Kidney (tissue), 14 donors: ENCODE results near the gene SLC25A30. TPM values are rescaled to one million over a fixed set of nuclear protein-coding genes. Genes with fewer than 3 reads are reported as not detected.
"Not testable (repeated sequence)": the region's sequence is repeated elsewhere in the genome, so short reads cannot be mapped to it uniquely, and the experiment has no call there.

Experiments used
- DNase-seq, 5 donors: peaks; one replicate each; pipeline ENCODE4 v3.0.0-alpha.2; 2013 to 2020
- FAIRE-seq: peaks from 2 replicates; lab custom pipeline; 2012; peaks lifted over from hg19 to GRCh38; lab: Jason Lieb, UNC
- H3K27ac ChIP-seq, 2 donors: one replicate each; pipeline ENCODE4 v1.7.0; 2013; ENCODE audit warnings: low read depth in 2 of 2, low read length in 2 of 2, inconsistent platforms in 1 of 2
- H3K27me3 ChIP-seq: one replicate; pipeline ENCODE4 v1.7.1; 2013; ENCODE audit warnings: low read length, inconsistent platforms; ENCODE audit not compliant: control insufficient read depth, insufficient read depth
- H3K36me3 ChIP-seq, 3 donors: one replicate each; pipeline versions ENCODE4 v1.7.0 to v1.7.1; 2013; ENCODE audit warnings: low read length in 3 of 3, control low read depth in 1 of 3, inconsistent platforms in 1 of 3; ENCODE audit not compliant: insufficient read depth in 3 of 3, control insufficient read depth in 2 of 3
- H3K4me1 ChIP-seq, 3 donors: one replicate each; pipeline versions ENCODE4 v1.7.0 to v1.7.1; 2013; ENCODE audit warnings: low read length in 3 of 3, inconsistent platforms in 1 of 3, low read depth in 1 of 3; ENCODE audit not compliant: control insufficient read depth in 2 of 3, insufficient read depth in 2 of 3
- H3K4me3 ChIP-seq, 3 donors: one replicate each; pipeline versions ENCODE4 v1.7.0 to v1.8.1; 2013; ENCODE audit warnings: low read length in 3 of 3, control low read depth in 1 of 3, inconsistent platforms in 1 of 3
- H3K9ac ChIP-seq, 3 donors: one replicate each; pipeline versions ENCODE4 v1.7.0 to v1.7.1; 2013; ENCODE audit warnings: low read length in 3 of 3, control low read depth in 1 of 3, inconsistent platforms in 1 of 3
- H3K9me3 ChIP-seq, 3 donors: one replicate each; pipeline versions ENCODE4 v1.7.0 to v1.7.1; 2013; ENCODE audit warnings: low read length in 3 of 3, control low read depth in 1 of 3, inconsistent platforms in 1 of 3; ENCODE audit not compliant: control insufficient read depth in 2 of 3, insufficient read depth in 1 of 3
- intact Hi-C: fragments of 100-400 bp; cut with DNase I; formaldehyde crosslinking; loops from one replicate; pipeline ENCODE4 v1.11.1; 2022
- polyA plus RNA-seq: library from polyadenylated mRNA; stranded (reverse); fragments of 350-450 nt; fragmentation: Illumina TruSeq; extraction: RNeasy Lipid Tissue Mini Kit (QIAGEN cat#74804); gene quantifications from one replicate; pipeline ENCODE4 v1.2.3, GENCODE V29; 2014; ENCODE audit warnings: low read depth, low replicate concordance; ENCODE audit not compliant: insufficient read depth
- total RNA-seq: library from RNA; stranded (reverse); fragmentation: NEBNext Ultra II Directional; extraction: Animal tissue kit (Norgen Biotek cat#: 25700); gene quantifications from one replicate; pipeline ENCODE4 v1.2.1, GENCODE V29; 2021
- TF ChIP-seq, protein P1 (sequence below): IDR thresholded peaks from 3 replicates; pipeline ENCODE4 v1.5.1; 2012; ENCODE audit warnings: mild to moderate bottlenecking, moderate library complexity, borderline replicate concordance; ENCODE audit not compliant: insufficient read depth; ENCODE audit errors: extremely low read depth
- donor health status: control.
- donor health status: control.
- donor health status: control.
- donor health status: control.
- donor health status: control.
- donor health status: DM: yes; HTN: yes; CAD: no.
- donor health status: Normal renal cell carcinoma (clear cell type).

SLC25A30 gene
- total and polyA plus RNA-seq, 2 donors from 2014 or later: 32.9 to 47.1 TPM

- intact Hi-C loops: no loop called here
- peak in 1 of 5 donors; percentile 33 for DNase-seq
- TF ChIP-seq, protein P1, sequence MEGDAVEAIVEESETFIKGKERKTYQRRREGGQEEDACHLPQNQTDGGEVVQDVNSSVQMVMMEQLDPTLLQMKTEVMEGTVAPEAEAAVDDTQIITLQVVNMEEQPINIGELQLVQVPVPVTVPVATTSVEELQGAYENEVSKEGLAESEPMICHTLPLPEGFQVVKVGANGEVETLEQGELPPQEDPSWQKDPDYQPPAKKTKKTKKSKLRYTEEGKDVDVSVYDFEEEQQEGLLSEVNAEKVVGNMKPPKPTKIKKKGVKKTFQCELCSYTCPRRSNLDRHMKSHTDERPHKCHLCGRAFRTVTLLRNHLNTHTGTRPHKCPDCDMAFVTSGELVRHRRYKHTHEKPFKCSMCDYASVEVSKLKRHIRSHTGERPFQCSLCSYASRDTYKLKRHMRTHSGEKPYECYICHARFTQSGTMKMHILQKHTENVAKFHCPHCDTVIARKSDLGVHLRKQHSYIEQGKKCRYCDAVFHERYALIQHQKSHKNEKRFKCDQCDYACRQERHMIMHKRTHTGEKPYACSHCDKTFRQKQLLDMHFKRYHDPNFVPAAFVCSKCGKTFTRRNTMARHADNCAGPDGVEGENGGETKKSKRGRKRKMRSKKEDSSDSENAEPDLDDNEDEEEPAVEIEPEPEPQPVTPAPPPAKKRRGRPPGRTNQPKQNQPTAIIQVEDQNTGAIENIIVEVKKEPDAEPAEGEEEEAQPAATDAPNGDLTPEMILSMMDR: no peak
These were observed 4.6 kb upstream of the SLC25A30 start for GRCh38 chr13:45422731-45423292.

GRCh38 chr13:45419945-45420344 is 1.8 kb upstream of the SLC25A30 start:
- DNase-seq: no peak
- Histone ChIP-seq H3K4me1 (peaks cover under 1 to 5% (median 2%) of the 10 kb centered on the region in 3 donors), H3K9me3 (no peaks in the 10 kb centered on the region), H3K27ac (no peak overlapping the region), H3K9ac (no peak overlapping the region), H3K27me3 (no peaks in the 10 kb centered on the region), H3K4me3 (no peak overlapping the region), H3K36me3 (no peaks in the 10 kb centered on the region)
- intact Hi-C loops: no loop called here
- FAIRE-seq: no peak
- TF ChIP-seq, protein P1: no peak

More at GRCh38 chr13:45422731-45423292, 4.6 kb upstream of the SLC25A30 start:
- no peaks in the 10 kb centered on the region for H3K9me3 ChIP-seq
- no peaks in the 10 kb centered on the region for H3K36me3 ChIP-seq
- H3K4me3 ChIP-seq: no peak overlapping the region
- H3K27me3 ChIP-seq: no peaks in the 10 kb centered on the region
- no peak overlapping the region for H3K27ac ChIP-seq
- no peak for FAIRE-seq
- no peak overlapping the region for H3K9ac ChIP-seq
- H3K4me1 ChIP-seq: no peaks in the 10 kb centered on the region

GRCh38 chr13:45419389-45419788 is 1.2 kb upstream of the SLC25A30 start:
- intact Hi-C loops: not testable (repeated sequence)

DNA sequence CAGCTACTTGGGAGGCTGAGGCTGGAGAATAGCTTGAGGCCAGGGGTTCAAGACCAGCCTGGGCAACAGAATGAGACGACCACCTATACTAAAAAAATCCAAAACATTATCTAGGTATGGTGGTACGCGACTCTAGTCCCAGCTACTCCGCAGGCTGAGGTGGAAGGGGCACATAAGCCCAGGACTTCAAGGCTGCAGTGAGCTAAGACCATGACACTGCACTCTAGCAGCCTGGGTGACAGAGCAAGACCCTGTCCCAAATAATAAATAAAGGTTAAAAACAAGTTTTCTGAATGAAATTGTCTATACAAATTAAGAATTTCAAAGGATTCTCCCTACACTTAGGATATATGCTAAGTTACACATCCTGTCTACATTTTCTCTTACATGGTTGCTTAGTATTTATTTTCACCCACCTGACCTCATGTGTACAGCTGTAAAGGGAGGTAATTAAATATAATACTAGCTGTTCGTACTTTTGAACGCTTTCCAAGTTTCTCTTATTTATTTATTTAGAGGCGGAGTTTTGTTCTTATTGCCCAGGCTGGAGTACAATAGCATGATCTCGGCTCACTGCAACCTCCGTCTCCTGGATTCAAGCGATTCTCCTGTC is 1.6 kb downstream of the SLC25A30 start:
- Histone ChIP-seq H3K4me1 (peaks cover 3 to 25% (median 17%) of the 10 kb centered on the region in 3 donors), H3K27me3 (no peaks in the 10 kb centered on the region), H3K9me3 (no peaks in the 10 kb centered on the region), H3K9ac (peak overlapping the region; percentile 77 to 96 (median 82)), H3K36me3 (no peaks in the 10 kb centered on the region), H3K4me3 (peak overlapping the region; percentile 78 to 91 (median 89)), H3K27ac (peak overlapping the region; percentile 93 to 94)
- no peak for FAIRE-seq
- peak in 1 of 5 donors; percentile 40 for DNase-seq
- intact Hi-C loops: no loop called here
- TF ChIP-seq, protein P1: no peak

More at GRCh38 chr13:45419389-45419788, 1.2 kb upstream of the SLC25A30 start:
- H3K36me3 ChIP-seq, H3K4me1 ChIP-seq, H3K27me3 ChIP-seq, H3K27ac ChIP-seq, FAIRE-seq, H3K4me3 ChIP-seq, H3K9ac ChIP-seq, H3K9me3 ChIP-seq, DNase-seq: not testable (repeated sequence)
